GM12878 (cell line): ENCODE measurements around the gene BTG2. TPM values are rescaled to one million over a fixed set of nuclear protein-coding genes. Genes with fewer than 3 reads are reported as not detected.
A peak's percentile ranks its signal among the peaks of the same experiment; 100 is the strongest.

ENCODE experiments used
- ATAC-seq: fragments of 200-7000 bp; cut with Tn5 transposase; 3 replicates; pipeline ENCODE4 v1.9.1; 2020; ENCODE audit warnings: mild to moderate bottlenecking, moderate library complexity
- BruUV-seq: library from RNA; stranded (reverse); fragments of 400-500 nt; replicated peaks from 2 replicates; lab custom pipeline; 2021; lab: Mats Ljungman, UMichigan
- CTCF ChIA-PET: fragments of 300-600 bp; sonication (Branson Sonifier 250); formaldehyde crosslinking; extraction: SDS; loops from one replicate; lab custom pipeline; 2021; ENCODE audit warnings: inconsistent platforms; lab: Yijun Ruan, JAX
- POLR2A ChIA-PET: fragments of 350-600 bp; formaldehyde crosslinking; extraction: SDS; loops from one replicate; lab custom pipeline; 2021; ENCODE audit warnings: inconsistent platforms; lab: Charles Lee
- RAD21 ChIA-PET: fragments of 300-600 bp; sonication (Branson Sonifier 250); formaldehyde crosslinking; loops from one replicate; lab custom pipeline; 2023; ENCODE audit warnings: antibody characterized with exemption; ENCODE audit not compliant: unreplicated experiment; lab: Charles Lee
- SMC1A ChIA-PET: fragments of 300-600 bp; sonication (Branson Sonifier 250); formaldehyde crosslinking; loops from one replicate; lab custom pipeline; 2023; ENCODE audit not compliant: unreplicated experiment, uncharacterized antibody; lab: Charles Lee
- DNase-seq: peaks from one replicate; pipeline ENCODE4 v3.0.0-alpha.2; 2011; ENCODE audit warnings: low read depth, low spot score
- FAIRE-seq: peaks from 3 replicates; lab custom pipeline; 2011; peaks lifted over from hg19 to GRCh38; lab: Jason Lieb, UNC
- H2AFZ ChIP-seq: 2 replicates; pipeline ENCODE4 v1.6.0; 2011; ENCODE audit warnings: low read depth, low read length, control low read depth; ENCODE audit not compliant: control insufficient read depth
- H3K27ac ChIP-seq: 2 replicates; pipeline ENCODE4 v1.5.1; 2011; ENCODE audit warnings: control low read depth; ENCODE audit not compliant: control insufficient read depth, insufficient read depth
- H3K27me3 ChIP-seq, 2 experiments: replicated peaks in 1 of 2; 2 replicates each; pipeline versions ENCODE4 v1.6.0 to v1.6.1; 2011; ENCODE audit warnings: low read length in 1 of 2; ENCODE audit not compliant: control insufficient read depth in 2 of 2, insufficient read depth in 2 of 2
- H3K36me3 ChIP-seq, 2 experiments: 2 replicates each; pipeline ENCODE4 v1.5.1; 2011; ENCODE audit warnings: low read length in 1 of 2; ENCODE audit not compliant: control insufficient read depth in 2 of 2, insufficient read depth in 2 of 2
- H3K4me1 ChIP-seq: 2 replicates; pipeline ENCODE4 v1.6.1; 2011; ENCODE audit warnings: mild to moderate bottlenecking, low read length, moderate library complexity, mixed read lengths; ENCODE audit not compliant: control insufficient read depth, insufficient read depth
- H3K4me2 ChIP-seq: 2 replicates; pipeline ENCODE4 v1.6.0; 2011; ENCODE audit warnings: control low read depth; ENCODE audit not compliant: control insufficient read depth, insufficient read depth
- H3K4me3 ChIP-seq: fragments of 200-600 bp; sonication (generic); 2 replicates; pipeline ENCODE4 v1.5.1; 2016
- H3K79me2 ChIP-seq: 2 replicates; pipeline ENCODE4 v1.6.0; 2011; ENCODE audit warnings: low read length; ENCODE audit not compliant: control insufficient read depth, insufficient read depth
- H3K9ac ChIP-seq: 2 replicates; pipeline ENCODE4 v1.8.0; 2011; ENCODE audit warnings: low read length, control low read depth, mixed read lengths; ENCODE audit not compliant: control insufficient read depth, insufficient read depth
- H3K9me3 ChIP-seq: replicated peaks from 3 replicates; pipeline ENCODE4 v1.5.1; 2011; ENCODE audit warnings: mild to moderate bottlenecking, low read length; ENCODE audit not compliant: control insufficient read depth, insufficient read depth
- H4K20me1 ChIP-seq: 2 replicates; pipeline ENCODE4 v1.6.0; 2011; ENCODE audit not compliant: control insufficient read depth, insufficient read depth
- HCFC1 ChIP-seq: fragments of 150-350 bp; IDR thresholded peaks from 2 replicates; pipeline ENCODE4 v1.6.1; 2014; ENCODE audit warnings: low read length
- NBN ChIP-seq: fragments of 450-650 bp; IDR thresholded peaks from 2 replicates; pipeline ENCODE4 v1.6.1; 2016
- PAX5 ChIP-seq: IDR thresholded peaks from 2 replicates; pipeline ENCODE4 v1.6.1; 2011; ENCODE audit warnings: low read depth, low read length, borderline replicate concordance
- WGBS: methylation state at CpG from one replicate; pipeline ENCODE4 v1.1.6; 2016; ENCODE audit warnings: low lambda C conversion rate; ENCODE audit not compliant: insufficient replicate concordance, insufficient coverage; ENCODE audit errors: missing lambda C conversion rate; 5-methylcytosine and 5-hydroxymethylcytosine counted together
- in situ Hi-C: fragments of 300-500 bp; cut with MboI; formaldehyde crosslinking; loops from 9 replicates; pipeline ENCODE4 v1.14.3; 2018; ENCODE audit warnings: mixed read lengths
- intact Hi-C: fragments of 100-400 bp; cut with micrococcal nuclease; formaldehyde crosslinking; loops from one replicate; pipeline ENCODE4 v1.14.2; 2022; ENCODE audit not compliant: unreplicated experiment
- polyA plus RNA-seq, 11 experiments: library from polyadenylated mRNA; depleted of rRNA in 4 of 11; unstranded in 6 of 11; stranded (reverse) in 5 of 11; fragments of >200 nt; fragmentation: Nextera tagmentation in 4 of 11; fragmentation: Illumina TruSeq in 1 of 11; extraction: Ambion mirVana in 4 of 11; extraction: Trizol in 1 of 11; gene quantifications; 1 replicate in 1 of 11; 2 replicates in 10 of 11; pipeline versions ENCODE4 v1.2.1 to v1.2.3, GENCODE V29; 2011 to 2016; ENCODE audit warnings: inconsistent platforms in 2 of 11, missing spikeins in 2 of 11, low read depth in 1 of 11
- total RNA-seq, 4 experiments: library from RNA; depleted of rRNA in 3 of 4; stranded (reverse); fragments of >200 nt in 3 of 4; fragmentation: Illumina TruSeq in 1 of 4; extraction: Trizol in 1 of 4; gene quantifications; 2 replicates each; pipeline versions ENCODE4 v1.2.1 to v1.2.3, GENCODE V29; 2013 to 2021
- TF ChIP-seq, protein P1 (sequence below): fragments of 450-650 bp; IDR thresholded peaks from 2 replicates; pipeline ENCODE4 v1.6.1; 2016; ENCODE audit warnings: mild to moderate bottlenecking
- TF ChIP-seq, protein P2 (sequence below): fragments of 450-650 bp; IDR thresholded peaks from 2 replicates; pipeline ENCODE4 v1.6.1; 2017; ENCODE audit warnings: mild to moderate bottlenecking, moderate library complexity

BTG2 gene
- total and polyA plus RNA-seq, 10 of the 15 experiments (the other 5 are each of a cell fraction or from before 2014, with no cell fraction given) = 23.3 to 160 (median 98.1) TPM

DNA sequence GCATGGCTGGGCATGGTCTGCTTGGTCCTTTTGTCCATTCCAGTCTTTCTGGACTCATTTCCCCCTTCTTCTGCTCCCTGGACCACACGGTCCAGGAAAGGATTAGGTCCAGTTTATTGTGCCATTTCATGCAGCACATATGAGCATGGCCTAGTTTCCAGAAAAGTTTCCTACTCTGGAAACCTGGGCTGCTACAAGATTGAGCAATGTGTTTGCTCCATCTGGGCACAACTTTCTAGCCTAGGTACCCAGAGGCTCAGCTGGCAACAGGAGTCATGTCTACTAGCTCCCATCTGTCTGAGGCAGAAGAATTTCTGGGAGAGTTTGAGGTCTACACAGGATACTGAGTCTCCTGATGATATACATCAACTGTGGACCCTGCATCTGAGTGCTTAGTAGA, 30.8 kb downstream of the BTG2 start:
- Histone ChIP-seq H3K4me1 (no peaks in the 10 kb centered on the region), H3K9ac (no peak overlapping the region), H2AFZ (no peak overlapping the region), H3K27me3 (peaks cover 0 to 4% of the 10 kb centered on the region in 2 experiments; a peak in 1 of 4 replicates), H3K36me3 (no peaks in the 10 kb centered on the region), H3K79me2 (no peaks in the 10 kb centered on the region), H3K27ac (no peak overlapping the region), H3K4me2 (no peak overlapping the region), H3K4me3 (no peak overlapping the region), H3K9me3 (no peaks in the 10 kb centered on the region), H4K20me1 (no peaks in the 10 kb centered on the region)
- 0% methylated on average over 1 of the region's 1 CpG for WGBS
- SMC1A ChIA-PET = interaction anchor here (0.6 to 15.1 kb wide), 20 partner anchors 9 to 329 kb away, joined by 3 to 508 read pairs (median 4); partner anchors contain the start of genes BTG2 and TMEM183A
- CTCF ChIA-PET = interaction anchor here (0.9 to 20.4 kb wide), 19 partner anchors 9 to 168 kb away, joined by 3 to 854 read pairs (median 5); partner anchors contain the start of gene BTG2
- DNase-seq (no peak), FAIRE-seq (no peak), ATAC-seq (no peak)
- POLR2A ChIA-PET = interaction anchor here (1.0 to 7.2 kb wide), 9 partner anchors 9 to 68 kb away, joined by 3 to 48 read pairs (median 7); partner anchors contain the start of gene BTG2
- intact Hi-C loops (loop anchor here (10.0 kb wide), 1 partner anchor 301 kb away; no protein-coding TSS in a partner anchor), in situ Hi-C loops (loop anchor here (5.0 kb wide), 1 partner anchor 64 kb away; no protein-coding TSS in a partner anchor)
- no TSS peak for BruUV-seq
- TF ChIP-seq PAX5 = no peak
- RAD21 ChIA-PET = interaction anchor here (0.6 to 15.9 kb wide), 16 partner anchors 11 to 152 kb away, joined by 3 to 501 read pairs (median 4); partner anchors contain the start of gene BTG2

DNA sequence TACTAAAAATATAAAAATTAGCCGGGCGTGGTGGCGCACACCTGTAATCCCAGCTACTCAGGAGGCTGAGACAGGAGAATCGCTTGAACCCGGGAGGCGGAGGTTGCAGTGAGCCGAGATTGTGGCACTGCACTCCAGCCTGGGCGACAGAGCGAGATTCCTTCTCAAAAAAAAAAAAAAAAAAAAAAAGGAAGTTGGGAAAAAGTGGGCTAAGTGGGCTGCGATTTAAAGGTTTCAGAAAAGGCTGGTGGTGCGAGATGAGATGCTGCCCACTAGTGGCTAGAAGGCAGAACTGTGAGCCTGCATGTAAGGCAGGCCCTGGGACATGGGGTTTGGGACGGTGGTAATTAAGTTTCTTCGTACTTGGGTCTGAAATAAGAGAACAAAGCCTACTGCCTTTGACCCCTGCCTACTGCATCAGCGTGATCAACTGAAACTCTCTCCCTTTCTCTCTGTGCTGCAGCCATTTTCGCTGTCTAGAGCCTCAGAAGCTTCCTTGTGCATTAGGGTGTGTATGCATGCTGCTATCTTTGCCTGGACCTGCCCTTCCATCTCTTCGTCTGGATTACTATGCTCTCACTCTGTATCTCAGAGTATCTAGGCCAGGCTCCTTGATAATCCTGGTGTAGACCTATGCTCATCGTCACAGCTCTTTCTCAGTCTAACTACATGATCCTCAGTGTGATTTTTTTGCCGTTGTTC, 33.2 kb downstream of the BTG2 start:
- CTCF ChIA-PET = interaction anchor here (0.6 to 20.4 kb wide), 22 partner anchors 8 to 363 kb away, joined by 3 to 854 read pairs (median 40); partner anchors contain the start of genes BTG2, FMOD, OPTC and PRELP
- intact Hi-C loops (loop anchor here (1.0 to 10.0 kb wide), 3 partner anchors 65 to 304 kb away; no protein-coding TSS in a partner anchor), in situ Hi-C loops (loop anchor here (5.0 kb wide), 1 partner anchor 66 kb away; no protein-coding TSS in a partner anchor)
- ATAC-seq (peak; percentile 77), DNase-seq (no peak), FAIRE-seq (no peak)
- RAD21 ChIA-PET = interaction anchor here (0.6 to 15.9 kb wide), 15 partner anchors 13 to 475 kb away, joined by 3 to 501 read pairs (median 8); partner anchors contain the start of gene BTG2
- BruUV-seq = no TSS peak
- Histone ChIP-seq H3K27ac (no peak overlapping the region), H3K9me3 (no peaks in the 10 kb centered on the region), H3K79me2 (no peaks in the 10 kb centered on the region), H3K9ac (no peak overlapping the region), H3K4me3 (no peak overlapping the region), H3K4me2 (no peak overlapping the region), H3K4me1 (no peaks in the 10 kb centered on the region), H3K27me3 (peaks cover 0 to 6% of the 10 kb centered on the region in 2 experiments; a peak in 1 of 4 replicates), H4K20me1 (no peaks in the 10 kb centered on the region), H3K36me3 (no peaks in the 10 kb centered on the region), H2AFZ (no peak overlapping the region)
- POLR2A ChIA-PET = interaction anchor here (0.7 to 7.2 kb wide), 5 partner anchors 9 to 141 kb away, joined by 5 to 48 read pairs (median 7); partner anchors contain the start of gene BTG2
- SMC1A ChIA-PET = interaction anchor here (1.0 to 15.1 kb wide), 14 partner anchors 13 to 172 kb away, joined by 3 to 508 read pairs (median 22); partner anchors contain the start of gene BTG2
- 36% methylated on average over 14 of the region's 18 CpGs for WGBS
- TF ChIP-seq HCFC1 (no peak), NBN (peak; percentile 88)
- TF ChIP-seq, protein P1, sequence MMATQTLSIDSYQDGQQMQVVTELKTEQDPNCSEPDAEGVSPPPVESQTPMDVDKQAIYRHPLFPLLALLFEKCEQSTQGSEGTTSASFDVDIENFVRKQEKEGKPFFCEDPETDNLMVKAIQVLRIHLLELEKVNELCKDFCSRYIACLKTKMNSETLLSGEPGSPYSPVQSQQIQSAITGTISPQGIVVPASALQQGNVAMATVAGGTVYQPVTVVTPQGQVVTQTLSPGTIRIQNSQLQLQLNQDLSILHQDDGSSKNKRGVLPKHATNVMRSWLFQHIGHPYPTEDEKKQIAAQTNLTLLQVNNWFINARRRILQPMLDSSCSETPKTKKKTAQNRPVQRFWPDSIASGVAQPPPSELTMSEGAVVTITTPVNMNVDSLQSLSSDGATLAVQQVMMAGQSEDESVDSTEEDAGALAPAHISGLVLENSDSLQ = no peak
- TF ChIP-seq, protein P2, sequence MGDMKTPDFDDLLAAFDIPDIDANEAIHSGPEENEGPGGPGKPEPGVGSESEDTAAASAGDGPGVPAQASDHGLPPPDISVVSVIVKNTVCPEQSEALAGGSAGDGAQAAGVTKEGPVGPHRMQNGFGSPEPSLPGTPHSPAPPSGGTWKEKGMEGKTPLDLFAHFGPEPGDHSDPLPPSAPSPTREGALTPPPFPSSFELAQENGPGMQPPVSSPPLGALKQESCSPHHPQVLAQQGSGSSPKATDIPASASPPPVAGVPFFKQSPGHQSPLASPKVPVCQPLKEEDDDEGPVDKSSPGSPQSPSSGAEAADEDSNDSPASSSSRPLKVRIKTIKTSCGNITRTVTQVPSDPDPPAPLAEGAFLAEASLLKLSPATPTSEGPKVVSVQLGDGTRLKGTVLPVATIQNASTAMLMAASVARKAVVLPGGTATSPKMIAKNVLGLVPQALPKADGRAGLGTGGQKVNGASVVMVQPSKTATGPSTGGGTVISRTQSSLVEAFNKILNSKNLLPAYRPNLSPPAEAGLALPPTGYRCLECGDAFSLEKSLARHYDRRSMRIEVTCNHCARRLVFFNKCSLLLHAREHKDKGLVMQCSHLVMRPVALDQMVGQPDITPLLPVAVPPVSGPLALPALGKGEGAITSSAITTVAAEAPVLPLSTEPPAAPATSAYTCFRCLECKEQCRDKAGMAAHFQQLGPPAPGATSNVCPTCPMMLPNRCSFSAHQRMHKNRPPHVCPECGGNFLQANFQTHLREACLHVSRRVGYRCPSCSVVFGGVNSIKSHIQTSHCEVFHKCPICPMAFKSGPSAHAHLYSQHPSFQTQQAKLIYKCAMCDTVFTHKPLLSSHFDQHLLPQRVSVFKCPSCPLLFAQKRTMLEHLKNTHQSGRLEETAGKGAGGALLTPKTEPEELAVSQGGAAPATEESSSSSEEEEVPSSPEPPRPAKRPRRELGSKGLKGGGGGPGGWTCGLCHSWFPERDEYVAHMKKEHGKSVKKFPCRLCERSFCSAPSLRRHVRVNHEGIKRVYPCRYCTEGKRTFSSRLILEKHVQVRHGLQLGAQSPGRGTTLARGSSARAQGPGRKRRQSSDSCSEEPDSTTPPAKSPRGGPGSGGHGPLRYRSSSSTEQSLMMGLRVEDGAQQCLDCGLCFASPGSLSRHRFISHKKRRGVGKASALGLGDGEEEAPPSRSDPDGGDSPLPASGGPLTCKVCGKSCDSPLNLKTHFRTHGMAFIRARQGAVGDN = no peak
